Choroid plexus epithelial cell (primary cell): ENCODE data around the gene PARL.

Experiments used
- DNase-seq: peaks from one replicate; pipeline ENCODE4 v3.0.0-alpha.2; 2010; ENCODE audit warnings: low read depth
- H3K4me3 ChIP-seq: 2 replicates; pipeline ENCODE4 v1.5.1; 2011; ENCODE audit warnings: low read depth, mild to moderate bottlenecking, control low read depth, low read length, moderate library complexity
- TF ChIP-seq, protein P1 (sequence below): conservative IDR thresholded peaks from 2 replicates; pipeline ENCODE4 v1.5.1; 2011; ENCODE audit warnings: low read depth, mild to moderate bottlenecking, control low read depth, inconsistent platforms, low read length, moderate library complexity

Gene PARL

DNA sequence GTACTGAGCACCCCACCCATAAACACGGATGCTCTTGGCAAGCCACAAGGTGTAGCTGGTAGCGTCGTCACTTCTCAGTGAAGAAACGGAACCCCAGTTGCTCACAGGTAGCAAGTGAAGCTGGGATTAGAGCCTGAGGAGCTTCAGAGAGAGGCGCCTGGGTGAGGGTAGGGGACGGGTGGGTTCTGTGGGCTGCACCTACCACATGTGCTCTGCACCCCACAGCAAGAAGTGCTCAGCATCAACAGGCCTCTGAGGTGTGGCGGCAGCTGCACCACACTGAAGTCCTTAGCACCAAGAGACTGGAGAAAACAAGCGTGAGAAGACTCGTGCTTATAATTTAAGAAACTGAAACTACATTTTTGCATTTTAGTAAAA lies 69.1 kb downstream of the PARL start:
- TF ChIP-seq, protein P1, sequence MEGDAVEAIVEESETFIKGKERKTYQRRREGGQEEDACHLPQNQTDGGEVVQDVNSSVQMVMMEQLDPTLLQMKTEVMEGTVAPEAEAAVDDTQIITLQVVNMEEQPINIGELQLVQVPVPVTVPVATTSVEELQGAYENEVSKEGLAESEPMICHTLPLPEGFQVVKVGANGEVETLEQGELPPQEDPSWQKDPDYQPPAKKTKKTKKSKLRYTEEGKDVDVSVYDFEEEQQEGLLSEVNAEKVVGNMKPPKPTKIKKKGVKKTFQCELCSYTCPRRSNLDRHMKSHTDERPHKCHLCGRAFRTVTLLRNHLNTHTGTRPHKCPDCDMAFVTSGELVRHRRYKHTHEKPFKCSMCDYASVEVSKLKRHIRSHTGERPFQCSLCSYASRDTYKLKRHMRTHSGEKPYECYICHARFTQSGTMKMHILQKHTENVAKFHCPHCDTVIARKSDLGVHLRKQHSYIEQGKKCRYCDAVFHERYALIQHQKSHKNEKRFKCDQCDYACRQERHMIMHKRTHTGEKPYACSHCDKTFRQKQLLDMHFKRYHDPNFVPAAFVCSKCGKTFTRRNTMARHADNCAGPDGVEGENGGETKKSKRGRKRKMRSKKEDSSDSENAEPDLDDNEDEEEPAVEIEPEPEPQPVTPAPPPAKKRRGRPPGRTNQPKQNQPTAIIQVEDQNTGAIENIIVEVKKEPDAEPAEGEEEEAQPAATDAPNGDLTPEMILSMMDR: no peak
- DNase-seq: no peak

DNA sequence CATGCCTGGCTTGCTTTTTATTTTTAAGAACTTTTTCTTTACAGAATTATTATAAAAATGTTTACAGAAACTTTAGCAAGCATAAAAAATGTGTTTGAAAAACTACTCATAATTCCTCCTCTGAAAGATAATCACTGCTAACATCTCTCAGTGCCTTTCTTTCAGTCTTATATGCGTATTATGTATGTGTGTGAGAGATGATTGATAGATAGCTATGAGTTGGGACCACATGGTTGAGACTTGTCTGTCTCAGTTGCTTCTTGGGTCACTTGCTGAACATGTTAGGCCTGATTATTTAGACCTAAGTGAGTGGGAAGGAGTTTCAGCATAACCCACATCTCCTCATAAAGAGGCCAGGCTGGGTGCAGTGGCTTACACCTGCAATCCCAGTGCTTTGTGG lies 70.4 kb downstream of the PARL start:
- TF ChIP-seq, protein P1: no peak
- DNase-seq: no peak
- H3K4me3 ChIP-seq: no peak overlapping the region

More for the DNA sequence above, 69.1 kb downstream of the PARL start:
- H3K4me3 ChIP-seq: no peak overlapping the region

DNA sequence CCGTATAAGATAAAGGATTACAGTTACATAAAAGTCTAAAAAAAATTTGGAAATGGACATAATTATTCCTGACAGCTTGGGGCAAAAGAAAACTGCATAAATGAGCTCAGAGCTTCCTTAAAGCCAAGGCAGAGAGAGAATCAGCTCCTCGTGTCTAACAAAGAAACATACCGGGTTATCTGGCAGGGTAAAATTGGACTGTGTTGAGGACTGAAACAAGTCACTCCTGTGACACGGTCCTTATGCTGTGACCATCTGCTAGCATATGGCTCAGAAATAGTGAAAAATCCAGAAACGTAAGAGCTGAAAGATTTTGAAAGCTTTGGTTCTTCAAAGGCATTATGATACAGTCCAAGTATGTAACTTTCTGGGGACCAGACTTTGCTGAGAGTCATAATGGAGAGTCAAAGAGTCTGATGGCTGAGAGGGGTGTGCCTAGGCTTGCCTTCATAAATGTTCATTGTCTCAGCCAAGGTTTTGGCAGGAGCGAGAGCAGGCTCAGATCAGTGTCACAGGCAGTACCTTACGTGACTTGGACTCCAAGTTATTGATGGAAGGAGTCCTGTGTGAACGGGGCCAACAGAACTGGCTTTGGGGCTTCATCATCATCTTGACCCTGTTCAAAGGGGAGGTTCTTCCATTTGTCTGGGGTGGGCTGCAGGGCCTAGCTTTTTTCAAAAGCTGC lies 71.8 kb downstream of the PARL start:
- no peak overlapping the region for H3K4me3 ChIP-seq
- TF ChIP-seq, protein P1: no peak
- DNase-seq: no peak

DNA sequence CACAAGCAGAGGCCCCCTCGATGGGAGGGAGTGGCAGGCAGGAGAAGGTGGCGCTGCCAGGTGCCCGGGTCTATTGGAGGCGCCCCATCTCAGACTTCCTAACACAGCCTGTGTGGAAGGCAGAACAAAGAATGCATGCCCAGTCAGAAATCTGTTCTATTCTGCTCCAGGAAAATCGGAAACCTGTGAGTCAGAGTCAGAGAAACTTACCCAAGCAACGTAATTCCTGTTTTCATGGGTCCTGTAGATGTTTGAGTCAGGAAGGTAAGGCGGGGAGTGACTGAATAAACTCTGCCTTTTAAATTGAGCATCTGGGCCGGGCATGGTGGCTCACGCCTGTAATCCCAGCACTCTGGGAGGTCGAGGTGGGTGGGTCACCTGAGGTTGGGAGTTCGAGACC lies 73.0 kb downstream of the PARL start:
- no peak for DNase-seq
- TF ChIP-seq, protein P1: no peak
- no peak overlapping the region for H3K4me3 ChIP-seq

DNA sequence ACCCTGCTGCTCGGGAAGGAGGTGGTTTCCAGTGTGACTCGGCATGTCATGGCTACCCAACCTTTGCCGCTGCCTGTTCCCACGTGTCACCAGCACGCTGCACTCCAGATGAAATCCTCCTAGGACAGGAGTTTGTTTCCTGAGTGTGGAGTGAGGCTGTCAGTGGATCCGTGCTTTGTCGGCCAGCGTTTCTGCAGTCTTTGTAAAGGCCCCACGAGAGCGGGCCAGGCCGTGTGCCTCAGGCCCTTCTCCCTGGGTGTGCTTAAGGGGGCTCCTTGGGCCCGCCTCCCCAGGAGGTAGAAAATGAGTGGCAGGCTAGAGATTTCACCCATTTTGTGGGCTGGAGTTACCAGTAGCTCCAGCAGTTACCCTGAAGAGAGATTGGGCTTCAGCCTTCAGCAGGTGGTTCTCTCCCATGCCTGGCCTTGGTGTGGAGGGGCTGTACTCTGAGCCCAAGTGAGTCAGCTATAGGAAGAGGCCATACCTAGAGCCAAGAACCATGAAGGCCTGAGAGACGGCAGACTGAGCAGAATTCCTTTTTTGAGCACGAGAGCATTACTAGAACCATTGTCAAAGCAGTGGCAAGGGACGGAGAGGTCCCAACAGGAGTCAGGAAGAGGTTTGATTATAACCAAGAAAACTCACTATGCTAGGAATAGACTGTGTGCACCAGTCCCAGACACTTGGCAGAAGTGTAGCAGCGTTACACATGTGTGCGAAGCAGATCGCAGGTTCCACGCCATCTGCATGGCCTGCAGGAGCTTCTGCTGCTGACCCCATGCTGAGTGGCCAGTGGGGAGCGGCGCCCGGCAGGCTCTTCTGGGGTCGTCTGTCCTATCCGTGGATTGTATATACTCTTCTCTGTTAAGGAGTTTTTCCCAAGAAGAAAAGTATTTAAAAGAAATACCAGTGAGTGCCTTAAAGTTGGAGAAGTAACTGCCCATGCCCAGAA lies 73.8 kb downstream of the PARL start:
- H3K4me3 ChIP-seq: no peak overlapping the region
- no peak for DNase-seq
- TF ChIP-seq, protein P1: no peak

DNA sequence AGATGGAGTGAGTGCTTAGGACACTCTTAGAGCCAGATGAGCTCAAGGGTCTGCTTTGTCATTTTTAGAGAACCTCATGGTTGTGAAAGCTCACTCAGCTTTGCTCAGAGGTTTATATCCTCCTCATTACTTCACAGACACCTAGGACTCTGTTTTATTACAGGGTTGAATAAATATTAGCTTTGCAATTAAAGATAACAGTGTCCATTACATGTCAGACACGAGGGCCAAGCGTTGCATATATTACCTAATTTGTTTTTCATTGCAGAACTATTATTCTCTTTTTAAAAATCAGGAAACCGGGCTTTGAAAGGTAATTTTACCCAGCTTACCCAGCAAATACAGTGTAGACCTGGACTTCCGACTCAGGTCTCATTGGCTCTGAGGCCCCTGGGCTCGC lies 75.4 kb downstream of the PARL start:
- TF ChIP-seq, protein P1: no peak
- DNase-seq: no peak
- H3K4me3 ChIP-seq: no peak overlapping the region

DNA sequence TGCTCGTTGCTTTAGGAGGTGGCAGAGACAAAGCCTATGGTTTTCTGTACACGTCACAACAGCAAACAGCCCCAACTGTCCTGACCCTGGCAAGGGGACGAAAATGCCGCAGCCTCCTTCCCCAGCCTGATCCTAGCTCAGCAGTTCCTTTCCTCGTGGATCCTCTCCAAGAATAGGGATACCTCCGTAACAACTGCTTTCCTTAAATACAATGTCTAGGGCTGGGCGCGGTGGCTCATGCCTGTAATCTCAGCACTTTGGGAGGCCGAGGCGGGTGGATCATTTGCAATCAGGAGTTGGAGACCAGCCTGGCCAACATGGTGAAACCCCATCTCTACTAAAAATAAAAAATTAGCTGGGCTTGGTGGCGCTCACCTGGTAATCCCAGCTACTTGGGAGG lies 76.3 kb downstream of the PARL start:
- no peak overlapping the region for H3K4me3 ChIP-seq
- TF ChIP-seq, protein P1: no peak
- DNase-seq: no peak
